Fibroblast of lung (primary cell): Measurements from ENCODE around the gene PPP6R3. TPM values are rescaled to one million over a fixed set of nuclear protein-coding genes. Genes with fewer than 3 reads are reported as not detected.
A peak's percentile ranks its signal among the peaks of the same experiment; 100 is the strongest.

Experiments
- DNase-seq, 2 donors: peaks; one replicate each; pipeline versions ENCODE4 v3.0.0 to v3.0.0-alpha.2; 2010; ENCODE audit warnings: low read depth in 2 of 2
- H2AFZ ChIP-seq: 2 replicates; pipeline ENCODE4 v1.5.1; 2012; ENCODE audit warnings: low read length, control low read depth, inconsistent platforms
- H3K27ac ChIP-seq: 2 replicates; pipeline ENCODE4 v1.5.1; 2011; ENCODE audit warnings: low read length, control low read depth; ENCODE audit not compliant: insufficient read depth
- H3K27me3 ChIP-seq: 2 replicates; pipeline ENCODE4 v1.5.1; 2011; ENCODE audit warnings: mild to moderate bottlenecking, low read length; ENCODE audit not compliant: control insufficient read depth, insufficient read depth
- H3K36me3 ChIP-seq: 2 replicates; pipeline ENCODE4 v1.5.1; 2011; ENCODE audit warnings: low read length; ENCODE audit not compliant: control insufficient read depth, insufficient read depth
- H3K4me1 ChIP-seq: 2 replicates; pipeline ENCODE4 v1.5.1; 2011; ENCODE audit warnings: low read length; ENCODE audit not compliant: control insufficient read depth, insufficient read depth; ENCODE audit errors: extremely low read depth
- H3K4me2 ChIP-seq: 2 replicates; pipeline ENCODE4 v1.5.1; 2011; ENCODE audit warnings: low read length, control low read depth; ENCODE audit not compliant: insufficient read depth; ENCODE audit errors: extremely low read depth
- H3K4me3 ChIP-seq, 4 experiments: fragments of 200-600 bp in 1 of 4; sonication (generic) in 1 of 4; replicated peaks in 1 of 4; 2 replicates each; pipeline ENCODE4 v1.5.1; 2011 to 2016; ENCODE audit warnings: low read length in 4 of 4, low read depth in 3 of 4, mild to moderate bottlenecking in 3 of 4, control low read depth in 2 of 4, inconsistent platforms in 1 of 4, mixed read lengths in 1 of 4; ENCODE audit not compliant: insufficient read depth in 1 of 4; ENCODE audit errors: control extremely low read depth in 1 of 4
- H3K79me2 ChIP-seq: 2 replicates; pipeline ENCODE4 v1.5.1; 2012; ENCODE audit warnings: mild to moderate bottlenecking, low read length, inconsistent platforms; ENCODE audit not compliant: control insufficient read depth, insufficient read depth
- H3K9ac ChIP-seq: 2 replicates; pipeline ENCODE4 v1.5.1; 2011; ENCODE audit warnings: mild to moderate bottlenecking, low read length, control low read depth; ENCODE audit not compliant: insufficient read depth
- H3K9me3 ChIP-seq: 2 replicates; pipeline ENCODE4 v1.5.1; 2012; ENCODE audit warnings: low read depth, low read length; ENCODE audit not compliant: control insufficient read depth, insufficient read depth
- H4K20me1 ChIP-seq: 2 replicates; pipeline ENCODE4 v1.5.1; 2011; ENCODE audit warnings: low read length; ENCODE audit not compliant: control insufficient read depth, insufficient read depth; ENCODE audit errors: extremely low read depth
- CTCF ChIP-seq, 2 donors: IDR thresholded peaks in 1 of 2; conservative IDR thresholded peaks in 1 of 2; 1 replicate in 1 of 2; 2 replicates in 1 of 2; pipeline ENCODE4 v1.5.1; 2011 to 2012; ENCODE audit warnings: low read length in 2 of 2, control low read depth in 1 of 2, inconsistent platforms in 1 of 2, low read depth in 1 of 2, mild to moderate bottlenecking in 1 of 2
- EZH2 ChIP-seq: IDR thresholded peaks from 2 replicates; pipeline ENCODE4 v1.5.1; 2012; ENCODE audit warnings: low read length, control low read depth, mild to moderate bottlenecking; ENCODE audit errors: missing control alignments
- polyA plus RNA-seq, 2 donors: library from polyadenylated mRNA; depleted of rRNA in 1 of 2; stranded (reverse) in 1 of 2; unstranded in 1 of 2; fragments of >200 nt; gene quantifications; 2 replicates each; pipeline ENCODE4 v1.2.1, GENCODE V29; 2011 to 2012; ENCODE audit warnings: missing spikeins in 1 of 2
- total RNA-seq: library from RNA; depleted of rRNA; stranded (reverse); fragments of >200 nt; gene quantifications from 2 replicates; pipeline ENCODE4 v1.2.1, GENCODE V29; 2014

The PPP6R3 gene
- total and polyA plus RNA-seq, 2 donors (not counting 1 experiment from before 2014, with no cell fraction given): 44.2 to 120 TPM

- Histone ChIP-seq H3K27me3 (peaks cover 3% of the 10 kb centered on the region), H3K4me3 (no peak overlapping the region), H4K20me1 (no peaks in the 10 kb centered on the region), H2AFZ (no peak overlapping the region), H3K36me3 (no peaks in the 10 kb centered on the region), H3K9me3 (no peaks in the 10 kb centered on the region), H3K79me2 (no peaks in the 10 kb centered on the region), H3K27ac (no peak overlapping the region), H3K4me2 (no peak overlapping the region), H3K9ac (no peak overlapping the region), H3K4me1 (peaks cover 11% of the 10 kb centered on the region)
- no peak for DNase-seq
- TF ChIP-seq EZH2 (no peak), CTCF (conservative IDR thresholded peaks at IDR 0.05 in 1 of 2, IDR thresholded peaks at IDR 0.05 in 1 of 2; ENCODE audit: low read depth in 1 of 2, low read length in 2 of 2) (no peak)
Observed at GRCh38 chr11:68661014-68661413, 200.5 kb downstream of the PPP6R3 start.

- Histone ChIP-seq H3K4me3 (no peak overlapping the region), H3K27me3 (peaks cover 3% of the 10 kb centered on the region), H2AFZ (no peak overlapping the region), H3K4me2 (no peak overlapping the region), H3K27ac (no peak overlapping the region), H3K9me3 (no peaks in the 10 kb centered on the region), H3K4me1 (peaks cover 11% of the 10 kb centered on the region), H3K36me3 (no peaks in the 10 kb centered on the region), H3K9ac (no peak overlapping the region), H3K79me2 (no peaks in the 10 kb centered on the region), H4K20me1 (no peaks in the 10 kb centered on the region)
- peak; percentile 32 to 47 for DNase-seq
- TF ChIP-seq EZH2 (no peak), CTCF (conservative IDR thresholded peaks at IDR 0.05 in 1 of 2, IDR thresholded peaks at IDR 0.05 in 1 of 2; ENCODE audit: low read depth in 1 of 2, low read length in 2 of 2) (no peak)
Observed at GRCh38 chr11:68661697-68662603, 201.4 kb downstream of the PPP6R3 start.

- Histone ChIP-seq H3K9ac (no peak overlapping the region), H3K9me3 (no peaks in the 10 kb centered on the region), H3K79me2 (no peaks in the 10 kb centered on the region), H3K4me3 (no peak overlapping the region), H3K27me3 (peaks cover 3% of the 10 kb centered on the region), H4K20me1 (no peaks in the 10 kb centered on the region), H3K36me3 (no peaks in the 10 kb centered on the region), H3K4me2 (no peak overlapping the region), H3K4me1 (peaks cover 11% of the 10 kb centered on the region), H3K27ac (no peak overlapping the region), H2AFZ (no peak overlapping the region)
- TF ChIP-seq CTCF (conservative IDR thresholded peaks at IDR 0.05 in 1 of 2, IDR thresholded peaks at IDR 0.05 in 1 of 2; ENCODE audit: low read depth in 1 of 2, low read length in 2 of 2): no peak
- TF ChIP-seq EZH2: no peak
- DNase-seq: no peak
Observed at GRCh38 chr11:68663482-68664010, 203.0 kb downstream of the PPP6R3 start.
